Anterior cingulate cortex (tissue), 58 donors: ENCODE results near the gene MLLT3.

Source experiments
- DNase-seq, 58 donors: peaks; one replicate each; lab custom pipeline; 2025; lab: John Stamatoyannopoulos, UW

Gene MLLT3

DNA sequence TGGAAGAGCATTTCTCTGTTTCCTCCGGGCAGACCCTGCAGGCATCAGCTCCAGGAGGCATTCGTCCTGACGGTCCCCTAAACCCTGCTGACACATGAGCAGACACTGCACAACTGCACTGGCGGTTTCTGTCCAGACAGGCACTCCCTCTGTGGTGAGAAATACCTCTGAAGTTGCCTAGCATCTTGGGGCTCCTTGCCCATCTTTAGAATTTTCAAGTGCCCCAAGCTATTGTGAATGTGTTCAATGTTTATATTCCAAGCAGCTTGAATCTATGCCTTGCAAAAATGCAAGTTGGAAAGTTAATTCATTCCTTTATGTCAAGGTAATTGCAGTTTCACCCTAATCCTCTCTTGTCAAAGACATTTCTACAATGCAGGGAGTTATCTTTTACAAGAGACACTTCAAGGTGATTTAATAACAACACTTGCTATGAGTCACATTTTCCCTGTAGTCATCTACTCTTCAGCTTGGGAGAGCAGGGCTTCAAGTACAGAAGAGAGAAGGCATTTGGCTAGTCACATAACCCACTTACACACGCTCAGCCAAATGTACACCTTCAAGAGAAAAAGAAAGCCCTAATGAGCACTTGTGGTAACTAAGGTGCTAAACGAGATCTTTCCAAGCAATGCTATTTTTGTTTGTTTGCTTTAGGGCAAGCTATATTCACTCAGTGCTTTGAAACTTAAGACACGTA lies 302.5 kb downstream of the MLLT3 start:
- DNase-seq: no peak

- no peak for DNase-seq
Measured at GRCh38 chr9:20319241-20319640, 303.1 kb downstream of the MLLT3 start.

GRCh38 chr9:20317701-20318100 lies 304.6 kb downstream of the MLLT3 start:
- no peak for DNase-seq

GRCh38 chr9:20316372-20316771 lies 305.9 kb downstream of the MLLT3 start:
- DNase-seq: no peak

DNA sequence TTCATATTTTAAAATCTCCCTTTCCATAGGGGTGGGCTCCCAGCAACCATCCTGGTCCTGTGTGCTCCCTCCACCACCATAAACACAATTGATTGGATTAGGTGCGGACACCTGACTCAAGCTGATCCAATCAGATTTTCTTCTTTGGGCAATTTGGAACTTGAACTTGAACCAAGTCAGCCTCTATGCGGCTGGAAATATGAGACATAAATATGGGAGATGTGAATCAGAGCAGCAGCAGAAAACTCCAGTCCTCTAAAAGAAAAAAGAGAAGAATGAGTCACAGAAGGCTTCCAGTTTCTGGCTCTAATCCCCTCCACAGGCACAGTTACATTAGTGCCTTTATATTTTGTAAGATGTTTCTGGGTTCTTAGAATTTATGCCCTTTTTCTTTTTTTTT lies 306.6 kb downstream of the MLLT3 start:
- no peak for DNase-seq

- no peak for DNase-seq
Measured at GRCh38 chr9:20314981-20315380, 307.3 kb downstream of the MLLT3 start.

GRCh38 chr9:20313415-20313814 lies 308.9 kb downstream of the MLLT3 start:
- DNase-seq: no peak

- no peak for DNase-seq
Measured at GRCh38 chr9:20312732-20313131, 309.6 kb downstream of the MLLT3 start.

- DNase-seq: no peak
Measured at GRCh38 chr9:20310024-20310423, 312.3 kb downstream of the MLLT3 start.

- no peak for DNase-seq
Measured at GRCh38 chr9:20309124-20309523, 313.2 kb downstream of the MLLT3 start.

DNA sequence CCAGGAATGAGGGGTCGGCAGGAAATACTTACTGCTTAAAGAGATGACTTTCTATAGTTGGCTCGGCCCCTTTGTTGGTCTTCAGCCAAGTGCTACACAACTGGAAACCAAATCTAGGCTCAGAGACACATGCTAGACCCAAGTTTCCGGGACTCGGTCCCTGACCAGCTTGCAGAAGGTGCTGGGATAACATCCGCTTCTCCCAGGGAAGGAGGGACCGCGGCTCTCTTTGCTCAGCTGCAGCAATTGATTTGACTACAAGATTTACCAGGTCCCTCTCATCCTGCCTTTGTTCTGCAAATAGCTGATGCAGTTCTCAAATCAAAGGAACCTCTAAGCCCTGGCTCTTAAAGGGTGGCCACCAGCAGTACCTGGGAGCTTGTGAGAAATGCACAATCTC lies 314.7 kb downstream of the MLLT3 start:
- DNase-seq: no peak

- no peak for DNase-seq
Measured at GRCh38 chr9:20305452-20305851, 316.8 kb downstream of the MLLT3 start.

DNA sequence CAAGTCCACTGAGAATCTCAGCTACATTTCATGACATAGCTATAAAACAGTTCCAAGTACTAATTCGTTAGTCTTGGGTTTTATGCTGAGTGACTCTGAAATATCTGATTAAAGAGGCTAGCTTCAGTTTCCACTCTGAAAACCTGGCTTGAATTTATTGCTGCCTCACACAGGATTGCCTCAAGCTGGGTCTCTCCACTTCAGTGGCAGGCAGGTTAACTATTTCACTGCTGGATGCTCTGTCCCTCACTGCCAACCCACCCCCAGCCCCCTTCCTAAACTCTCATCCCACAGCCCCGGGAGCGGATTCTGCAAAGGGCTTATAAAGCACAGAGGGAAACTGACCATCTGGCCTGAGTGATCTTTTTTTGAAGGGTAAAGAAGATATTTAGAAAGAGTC lies 318.3 kb downstream of the MLLT3 start:
- DNase-seq: no peak

DNA sequence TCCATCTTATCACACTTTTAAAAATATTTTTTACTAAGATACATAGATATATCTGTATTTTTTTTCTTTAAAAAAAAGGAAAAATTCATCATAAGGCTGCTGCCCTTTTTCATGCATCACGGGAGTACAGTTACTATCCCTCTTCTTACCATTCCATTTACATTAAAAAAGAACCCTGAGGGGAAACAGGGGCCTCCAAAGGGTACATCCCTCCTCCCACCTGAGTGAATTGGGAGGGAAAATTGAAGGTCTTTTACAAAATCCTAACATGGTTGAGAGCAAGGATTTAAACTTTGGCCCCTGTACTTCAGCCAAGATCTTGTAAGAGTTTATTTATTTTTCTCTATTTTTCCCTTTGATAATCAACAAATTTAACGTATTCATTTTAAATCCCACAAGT lies 319.2 kb downstream of the MLLT3 start:
- no peak for DNase-seq

- DNase-seq: no peak
Measured at GRCh38 chr9:20302197-20302596, 320.1 kb downstream of the MLLT3 start.

DNA sequence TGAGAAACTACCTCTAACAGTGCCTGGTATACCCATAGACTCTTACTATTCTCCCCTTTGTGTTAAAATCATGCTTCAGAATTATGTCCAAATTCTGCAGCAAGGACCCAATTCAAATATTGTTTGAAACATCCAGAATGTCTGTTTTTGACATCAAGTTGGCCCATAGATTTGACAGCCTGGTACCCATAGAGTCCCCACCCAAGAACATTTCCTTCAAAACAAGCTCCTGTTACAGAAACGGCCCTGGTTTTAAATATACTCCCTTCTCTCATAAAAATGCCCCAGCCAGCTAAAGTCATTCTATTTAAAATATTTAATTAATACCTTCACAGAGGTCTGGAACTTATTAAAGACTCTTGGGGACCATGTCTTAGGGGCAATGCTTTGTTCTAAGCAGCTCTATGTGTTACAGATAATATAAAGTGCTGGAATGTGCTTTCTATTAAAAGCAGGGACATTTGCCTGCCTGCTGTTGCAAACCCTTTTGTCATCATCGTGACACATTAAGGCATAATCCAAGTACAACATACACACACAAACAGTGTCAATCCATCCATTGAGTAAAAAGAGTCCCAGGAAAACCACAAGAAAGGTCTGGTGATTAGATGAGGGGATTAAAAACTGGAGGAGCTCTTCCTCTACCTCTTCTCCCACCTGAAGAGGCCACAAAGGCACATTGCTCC lies 321.7 kb downstream of the MLLT3 start:
- no peak for DNase-seq

GRCh38 chr9:20297646-20298084 lies 324.6 kb downstream of the MLLT3 start:
- DNase-seq: peak in 38 of 58 donors; percentile 7 to 86 (median 41)

DNA sequence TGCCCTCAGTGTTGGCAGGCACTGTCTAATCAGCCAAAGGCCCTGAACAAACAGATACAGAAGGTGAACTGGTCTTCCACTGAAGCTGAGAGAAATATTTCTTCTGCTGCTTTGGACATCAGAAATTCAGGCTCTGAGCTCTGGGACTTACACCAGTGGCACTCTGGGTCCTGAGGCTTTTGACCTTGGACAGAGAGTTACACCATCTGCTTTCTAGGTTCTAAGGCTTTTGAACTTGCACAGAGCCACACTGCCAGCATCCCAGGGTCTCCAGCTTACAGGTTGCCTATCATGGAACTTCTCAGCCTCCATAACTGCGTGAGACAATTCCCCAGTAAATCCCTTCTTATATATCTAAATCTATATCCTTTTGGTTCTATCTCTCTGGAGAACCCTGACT lies 326.7 kb downstream of the MLLT3 start:
- no peak for DNase-seq

GRCh38 chr9:20294046-20294750 lies 328.1 kb downstream of the MLLT3 start:
- no peak for DNase-seq

GRCh38 chr9:20292002-20292401 lies 330.3 kb downstream of the MLLT3 start:
- DNase-seq: no peak
